Neural progenitor cell (in vitro differentiated cells): ENCODE data around the gene FOXN4.

Source experiments
- EZH2 ChIP-seq: fragments of 200-600 bp; sonication (generic); IDR thresholded peaks from 2 replicates; pipeline ENCODE4 v1.6.1; 2017; ENCODE audit warnings: antibody characterized with exemption, mild to moderate bottlenecking, moderate library complexity
- EZH2phosphoT487 ChIP-seq: fragments of 200-600 bp; sonication (generic); IDR thresholded peaks from 2 replicates; pipeline ENCODE4 v1.6.1; 2017; ENCODE audit warnings: antibody characterized with exemption

DNA sequence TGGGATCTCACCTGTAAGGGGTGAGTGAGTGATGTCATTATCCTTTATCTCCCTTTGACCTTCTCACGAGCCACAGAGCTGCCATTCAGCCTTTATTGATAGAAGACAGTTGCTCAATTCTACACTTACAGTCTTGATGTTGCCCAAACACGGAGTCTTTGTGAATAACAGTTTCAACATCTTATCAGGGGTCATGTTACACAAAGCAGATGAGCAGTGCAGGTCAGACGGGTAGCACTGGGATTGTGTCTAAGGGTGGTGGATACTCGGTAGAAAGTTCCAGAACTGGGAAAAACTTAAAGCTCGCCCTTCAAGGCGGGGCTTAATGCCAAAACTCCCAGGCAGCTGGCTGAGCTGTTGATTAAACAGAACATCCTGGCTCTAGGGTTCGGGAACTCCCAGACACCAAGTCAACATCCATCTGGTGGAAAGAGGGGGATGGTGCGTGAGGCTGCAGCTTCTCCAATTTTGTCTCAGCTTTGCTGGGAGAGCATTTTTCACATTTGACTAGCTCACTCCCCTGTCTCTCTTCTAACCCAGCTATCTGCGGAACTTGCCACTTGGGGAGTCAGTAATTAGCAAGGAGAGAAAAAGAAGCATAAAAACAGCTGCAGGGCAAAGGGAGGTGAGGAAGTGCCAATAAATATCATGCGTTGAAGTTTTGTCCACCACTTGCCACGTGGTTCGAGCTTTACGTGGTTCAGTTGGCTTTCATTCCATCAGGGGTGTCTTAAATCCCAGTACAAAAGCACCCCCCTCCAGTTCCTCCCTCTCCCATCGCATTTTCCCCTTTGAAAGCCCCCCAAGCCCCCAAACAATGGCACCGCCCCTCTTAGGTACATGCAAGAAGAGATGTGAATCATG is 31.0 kb downstream of the FOXN4 start:
- TF ChIP-seq EZH2 = no peak
- TF ChIP-seq EZH2phosphoT487 = no peak
